ENCODE data around the gene RIMOC1.

- no peak for TF ChIP-seq EZH2 (IDR thresholded peaks at IDR 0.05; ENCODE audit: low read length, missing control alignments)
- no peak for TF ChIP-seq CTCF (conservative IDR thresholded peaks at IDR 0.05 in 1 of 2, IDR thresholded peaks at IDR 0.05 in 1 of 2; ENCODE audit: low read depth in 1 of 2, low read length in 2 of 2)
Measured at GRCh38 chr5:41903382-41903891, 707 bp upstream of the RIMOC1 start.
